Measurements from ENCODE around the gene THAP4. TPM values are rescaled to one million over a fixed set of nuclear protein-coding genes. Genes with fewer than 3 reads are reported as not detected.
A peak's percentile ranks its signal among the peaks of the same experiment; 100 is the strongest.

The THAP4 gene
- total and polyA plus RNA-seq, 2 of the 13 experiments (the other 11 are each of a cell fraction or from before 2014, with no cell fraction given) = 59.7 to 75.7 TPM

DNA sequence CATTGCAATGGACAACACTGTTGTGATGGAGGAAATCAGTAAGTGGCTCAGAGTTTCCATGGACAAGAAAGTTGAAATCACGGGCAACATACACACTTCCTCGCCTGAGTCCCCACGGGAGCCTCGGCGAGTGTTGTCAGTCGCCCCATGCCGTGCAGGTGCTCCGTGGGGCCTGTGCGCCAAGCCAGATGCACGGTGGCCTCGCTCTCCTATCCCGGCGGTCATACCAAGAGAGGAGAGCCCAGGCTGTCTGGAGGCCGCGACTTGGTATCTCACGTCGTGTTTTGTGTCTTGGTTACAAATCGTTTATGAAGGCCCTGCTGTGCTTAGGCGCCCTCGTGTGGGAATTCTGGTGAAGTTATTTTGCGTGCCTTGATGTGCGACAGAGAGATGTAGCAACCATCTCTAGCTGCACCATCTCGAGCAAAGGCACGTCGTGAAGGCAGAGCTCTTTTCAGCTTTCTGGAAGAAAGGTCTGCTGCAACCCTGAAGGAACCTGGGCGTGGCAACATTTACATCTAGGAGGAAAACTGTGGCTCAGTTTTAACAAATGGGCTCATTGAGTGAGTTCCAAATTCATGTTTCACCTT lies 22.3 kb upstream of the THAP4 start (continued):
- TF ChIP-seq, protein P1, sequence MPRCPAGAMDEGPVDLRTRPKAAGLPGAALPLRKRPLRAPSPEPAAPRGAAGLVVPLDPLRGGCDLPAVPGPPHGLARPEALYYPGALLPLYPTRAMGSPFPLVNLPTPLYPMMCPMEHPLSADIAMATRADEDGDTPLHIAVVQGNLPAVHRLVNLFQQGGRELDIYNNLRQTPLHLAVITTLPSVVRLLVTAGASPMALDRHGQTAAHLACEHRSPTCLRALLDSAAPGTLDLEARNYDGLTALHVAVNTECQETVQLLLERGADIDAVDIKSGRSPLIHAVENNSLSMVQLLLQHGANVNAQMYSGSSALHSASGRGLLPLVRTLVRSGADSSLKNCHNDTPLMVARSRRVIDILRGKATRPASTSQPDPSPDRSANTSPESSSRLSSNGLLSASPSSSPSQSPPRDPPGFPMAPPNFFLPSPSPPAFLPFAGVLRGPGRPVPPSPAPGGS (CRISPR knock-in tag; IDR thresholded peaks at IDR 0.05) = no peak
- TF ChIP-seq, protein P2, sequence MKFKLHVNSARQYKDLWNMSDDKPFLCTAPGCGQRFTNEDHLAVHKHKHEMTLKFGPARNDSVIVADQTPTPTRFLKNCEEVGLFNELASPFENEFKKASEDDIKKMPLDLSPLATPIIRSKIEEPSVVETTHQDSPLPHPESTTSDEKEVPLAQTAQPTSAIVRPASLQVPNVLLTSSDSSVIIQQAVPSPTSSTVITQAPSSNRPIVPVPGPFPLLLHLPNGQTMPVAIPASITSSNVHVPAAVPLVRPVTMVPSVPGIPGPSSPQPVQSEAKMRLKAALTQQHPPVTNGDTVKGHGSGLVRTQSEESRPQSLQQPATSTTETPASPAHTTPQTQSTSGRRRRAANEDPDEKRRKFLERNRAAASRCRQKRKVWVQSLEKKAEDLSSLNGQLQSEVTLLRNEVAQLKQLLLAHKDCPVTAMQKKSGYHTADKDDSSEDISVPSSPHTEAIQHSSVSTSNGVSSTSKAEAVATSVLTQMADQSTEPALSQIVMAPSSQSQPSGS (CRISPR knock-in tag; IDR thresholded peaks at IDR 0.05) = peak; percentile 25; the same call in 1 of the 2 replicates
- TF ChIP-seq TOE1 (CRISPR knock-in tag; IDR thresholded peaks at IDR 0.05) (no peak), JUN (CRISPR knock-in tag; IDR thresholded peaks at IDR 0.05) (no peak), MED1 (CRISPR knock-in tag; IDR thresholded peaks at IDR 0.05) (no peak), KDM2A (CRISPR knock-in tag; IDR thresholded peaks at IDR 0.05; ENCODE audit: borderline replicate concordance, low read depth) (peak; percentile 25; the same call in 1 of the 2 replicates), ZC3H4 (CRISPR knock-in tag; IDR thresholded peaks at IDR 0.05; ENCODE audit: borderline replicate concordance) (no peak), TBL1XR1 (IDR thresholded peaks at IDR 0.05; ENCODE audit: borderline replicate concordance, low read length, partially characterized antibody) (peak; percentile 24), TSC22D2 (CRISPR knock-in tag; IDR thresholded peaks at IDR 0.05; ENCODE audit: borderline replicate concordance) (0 out of 2 replicates have a peak, but pooled peaks have one; percentile 47), NR2F6 (IDR thresholded peaks at IDR 0.05) (no peak), NR2F6 (CRISPR knock-in tag; IDR thresholded peaks at IDR 0.05) (peak; percentile 40; the same call in 1 of the 2 replicates), ZMYM2 (CRISPR knock-in tag; IDR thresholded peaks at IDR 0.05) (0 out of 2 replicates have a peak, but pooled peaks have one; percentile 25), ZNF121 (CRISPR knock-in tag; IDR thresholded peaks at IDR 0.05) (no peak), TAF1 (CRISPR knock-in tag; IDR thresholded peaks at IDR 0.05) (peak; percentile 28; the same call in 1 of the 2 replicates), TMF1 (CRISPR knock-in tag; IDR thresholded peaks at IDR 0.05; ENCODE audit: low read depth) (no peak), KDM4B (CRISPR knock-in tag; IDR thresholded peaks at IDR 0.05) (peak; percentile 78; the same call in 1 of the 2 replicates), NFKB2 (CRISPR knock-in tag; IDR thresholded peaks at IDR 0.05; ENCODE audit: borderline replicate concordance) (peak; percentile 47; the same call in 1 of the 2 replicates), DNMT1 (CRISPR knock-in tag; IDR thresholded peaks at IDR 0.05) (peak; percentile 69; the same call in 1 of the 2 replicates)
- TF ChIP-seq, protein P3, sequence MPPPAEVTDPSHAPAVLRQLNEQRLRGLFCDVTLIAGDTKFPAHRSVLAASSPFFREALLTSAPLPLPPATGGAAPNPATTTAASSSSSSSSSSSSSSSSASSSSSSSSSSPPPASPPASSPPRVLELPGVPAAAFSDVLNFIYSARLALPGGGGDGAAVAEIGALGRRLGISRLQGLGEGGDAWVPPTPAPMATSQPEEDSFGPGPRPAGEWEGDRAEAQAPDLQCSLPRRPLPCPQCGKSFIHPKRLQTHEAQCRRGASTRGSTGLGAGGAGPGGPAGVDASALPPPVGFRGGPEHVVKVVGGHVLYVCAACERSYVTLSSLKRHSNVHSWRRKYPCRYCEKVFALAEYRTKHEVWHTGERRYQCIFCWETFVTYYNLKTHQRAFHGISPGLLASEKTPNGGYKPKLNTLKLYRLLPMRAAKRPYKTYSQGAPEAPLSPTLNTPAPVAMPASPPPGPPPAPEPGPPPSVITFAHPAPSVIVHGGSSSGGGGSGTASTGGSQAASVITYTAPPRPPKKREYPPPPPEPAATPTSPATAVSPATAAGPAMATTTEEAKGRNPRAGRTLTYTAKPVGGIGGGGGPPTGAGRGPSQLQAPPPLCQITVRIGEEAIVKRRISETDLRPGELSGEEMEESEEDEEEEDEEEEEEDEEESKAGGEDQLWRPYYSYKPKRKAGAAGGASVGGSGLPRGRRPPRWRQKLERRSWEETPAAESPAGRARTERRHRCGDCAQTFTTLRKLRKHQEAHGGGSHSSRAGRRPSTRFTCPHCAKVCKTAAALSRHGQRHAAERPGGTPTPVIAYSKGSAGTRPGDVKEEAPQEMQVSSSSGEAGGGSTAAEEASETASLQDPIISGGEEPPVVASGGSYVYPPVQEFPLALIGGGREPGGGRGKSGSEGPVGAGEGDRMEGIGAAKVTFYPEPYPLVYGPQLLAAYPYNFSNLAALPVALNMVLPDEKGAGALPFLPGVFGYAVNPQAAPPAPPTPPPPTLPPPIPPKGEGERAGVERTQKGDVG (CRISPR knock-in tag; IDR thresholded peaks at IDR 0.05; ENCODE audit: borderline replicate concordance) = peak; percentile 85; the same call in 1 of the 2 replicates
- TF ChIP-seq, protein P4, sequence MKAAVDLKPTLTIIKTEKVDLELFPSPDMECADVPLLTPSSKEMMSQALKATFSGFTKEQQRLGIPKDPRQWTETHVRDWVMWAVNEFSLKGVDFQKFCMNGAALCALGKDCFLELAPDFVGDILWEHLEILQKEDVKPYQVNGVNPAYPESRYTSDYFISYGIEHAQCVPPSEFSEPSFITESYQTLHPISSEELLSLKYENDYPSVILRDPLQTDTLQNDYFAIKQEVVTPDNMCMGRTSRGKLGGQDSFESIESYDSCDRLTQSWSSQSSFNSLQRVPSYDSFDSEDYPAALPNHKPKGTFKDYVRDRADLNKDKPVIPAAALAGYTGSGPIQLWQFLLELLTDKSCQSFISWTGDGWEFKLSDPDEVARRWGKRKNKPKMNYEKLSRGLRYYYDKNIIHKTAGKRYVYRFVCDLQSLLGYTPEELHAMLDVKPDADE (CRISPR knock-in tag; IDR thresholded peaks at IDR 0.05) = no peak
- TF ChIP-seq, protein P5, sequence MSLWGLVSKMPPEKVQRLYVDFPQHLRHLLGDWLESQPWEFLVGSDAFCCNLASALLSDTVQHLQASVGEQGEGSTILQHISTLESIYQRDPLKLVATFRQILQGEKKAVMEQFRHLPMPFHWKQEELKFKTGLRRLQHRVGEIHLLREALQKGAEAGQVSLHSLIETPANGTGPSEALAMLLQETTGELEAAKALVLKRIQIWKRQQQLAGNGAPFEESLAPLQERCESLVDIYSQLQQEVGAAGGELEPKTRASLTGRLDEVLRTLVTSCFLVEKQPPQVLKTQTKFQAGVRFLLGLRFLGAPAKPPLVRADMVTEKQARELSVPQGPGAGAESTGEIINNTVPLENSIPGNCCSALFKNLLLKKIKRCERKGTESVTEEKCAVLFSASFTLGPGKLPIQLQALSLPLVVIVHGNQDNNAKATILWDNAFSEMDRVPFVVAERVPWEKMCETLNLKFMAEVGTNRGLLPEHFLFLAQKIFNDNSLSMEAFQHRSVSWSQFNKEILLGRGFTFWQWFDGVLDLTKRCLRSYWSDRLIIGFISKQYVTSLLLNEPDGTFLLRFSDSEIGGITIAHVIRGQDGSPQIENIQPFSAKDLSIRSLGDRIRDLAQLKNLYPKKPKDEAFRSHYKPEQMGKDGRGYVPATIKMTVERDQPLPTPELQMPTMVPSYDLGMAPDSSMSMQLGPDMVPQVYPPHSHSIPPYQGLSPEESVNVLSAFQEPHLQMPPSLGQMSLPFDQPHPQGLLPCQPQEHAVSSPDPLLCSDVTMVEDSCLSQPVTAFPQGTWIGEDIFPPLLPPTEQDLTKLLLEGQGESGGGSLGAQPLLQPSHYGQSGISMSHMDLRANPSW (CRISPR knock-in tag; IDR thresholded peaks at IDR 0.05; ENCODE audit: borderline replicate concordance) = no peak
